HEK293T (cell line): Measurements from ENCODE around the gene PHF13.

ENCODE experiments used
- ARNT ChIP-seq: fragments of 450-650 bp; IDR thresholded peaks from 2 replicates; pipeline ENCODE4 v1.6.1; 2017; ENCODE audit warnings: mild to moderate bottlenecking
- BHLHE40 ChIP-seq: fragments of 450-650 bp; IDR thresholded peaks from 2 replicates; pipeline ENCODE4 v1.6.1; 2016; ENCODE audit warnings: mild to moderate bottlenecking, moderate library complexity, borderline replicate concordance
- CTBP1 ChIP-seq: fragments of 450-650 bp; IDR thresholded peaks from 2 replicates; pipeline ENCODE4 v1.6.1; 2016; ENCODE audit warnings: borderline replicate concordance
- ELF4 ChIP-seq: fragments of 450-650 bp; IDR thresholded peaks from 2 replicates; pipeline ENCODE4 v1.6.1; 2017; ENCODE audit warnings: antibody characterized with exemption
- FOXK2 ChIP-seq: fragments of 450-650 bp; IDR thresholded peaks from 2 replicates; pipeline ENCODE4 v1.6.1; 2016; ENCODE audit warnings: mild to moderate bottlenecking
- FOXM1 ChIP-seq: fragments of 450-650 bp; IDR thresholded peaks from 2 replicates; pipeline ENCODE4 v1.6.1; 2017; ENCODE audit warnings: mild to moderate bottlenecking, borderline replicate concordance
- LEF1 ChIP-seq: fragments of 450-650 bp; IDR thresholded peaks from 2 replicates; pipeline ENCODE4 v1.6.1; 2017; ENCODE audit warnings: mild to moderate bottlenecking, borderline replicate concordance
- SP1 ChIP-seq: fragments of 450-650 bp; IDR thresholded peaks from 2 replicates; pipeline ENCODE4 v1.6.1; 2017
- SUZ12 ChIP-seq: fragments of 450-650 bp; IDR thresholded peaks from 2 replicates; pipeline ENCODE4 v1.6.1; 2016; ENCODE audit warnings: mild to moderate bottlenecking
- TARDBP ChIP-seq: fragments of 450-650 bp; IDR thresholded peaks from 2 replicates; pipeline ENCODE4 v1.6.1; 2016
- ZNF384 ChIP-seq: fragments of 450-650 bp; IDR thresholded peaks from 2 replicates; pipeline ENCODE4 v1.6.1; 2016

DNA sequence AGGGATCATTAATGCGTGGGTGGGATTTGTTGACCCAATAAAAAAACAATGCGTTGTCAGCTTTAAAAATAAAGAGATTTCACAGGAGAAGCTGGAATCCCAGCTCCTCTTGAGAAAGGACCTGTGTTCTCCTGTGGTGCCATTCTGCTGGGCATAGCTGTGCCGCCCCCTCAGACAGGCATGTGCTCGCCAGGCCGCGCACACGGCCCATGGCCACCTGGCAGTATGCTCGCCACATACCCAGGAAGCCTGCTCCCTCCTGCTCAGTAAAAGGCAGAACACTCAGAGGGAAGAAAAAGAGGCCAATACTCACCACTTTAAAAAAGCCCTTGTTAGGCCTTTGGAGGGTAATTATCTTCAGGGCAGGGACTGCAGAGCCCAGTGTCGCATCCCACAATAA lies 24.2 kb downstream of the PHF13 start:
- TF ChIP-seq CTBP1 (no peak), SP1 (no peak), ARNT (no peak), FOXK2 (no peak), TARDBP (no peak), SUZ12 (no peak), FOXM1 (no peak), ZNF384 (no peak), BHLHE40 (no peak), LEF1 (no peak), ELF4 (no peak)
